Measurements from ENCODE around the gene ACSL3.

DNA sequence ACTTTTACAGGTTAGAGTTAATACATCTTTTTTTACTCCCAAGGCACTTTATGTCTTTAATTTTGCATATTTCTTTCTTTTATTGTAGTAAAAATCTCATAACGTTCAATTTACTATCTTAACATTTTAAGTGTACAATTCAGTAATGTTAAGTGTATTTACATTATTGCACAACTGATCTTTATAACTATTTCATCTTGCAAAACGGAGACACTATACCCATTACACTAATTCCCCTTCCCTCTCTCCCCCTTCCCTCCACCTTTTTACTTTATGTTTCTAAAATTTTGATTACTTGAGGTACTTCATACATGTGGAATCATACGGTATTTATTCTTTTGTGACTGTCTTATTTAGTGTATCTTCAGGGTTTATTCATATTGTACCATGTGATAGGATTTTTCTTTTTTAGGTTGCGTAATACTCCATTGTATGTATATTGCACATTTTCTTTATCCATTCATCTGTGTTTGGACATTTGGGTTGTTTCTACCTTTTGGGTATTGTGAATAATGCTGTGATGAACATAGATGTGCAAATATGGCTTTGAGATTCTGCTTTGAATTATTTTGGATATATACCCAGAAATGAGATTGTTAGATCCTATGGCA lies 75.0 kb downstream of the ACSL3 start:
- no peak for TF ChIP-seq CTCF (IDR thresholded peaks at IDR 0.05; ENCODE audit: extremely low read depth in 1 of 2, insufficient read depth in 1 of 2, low read depth in 1 of 2, low read length in 2 of 2)
- no peak for TF ChIP-seq EZH2 (IDR thresholded peaks at IDR 0.05; ENCODE audit: borderline replicate concordance, low read depth, low read length, severe bottlenecking)
- TF ChIP-seq POLR2A (IDR thresholded peaks at IDR 0.05; ENCODE audit: low read depth, low read length): no peak
- TF ChIP-seq MYC (IDR thresholded peaks at IDR 0.05; ENCODE audit: low read depth, low read length): no peak

Measured in endothelial cell of umbilical vein (primary cell).